Effector memory CD4-positive, alpha-beta T cell (primary cell): ENCODE measurements around the gene SOAT2.
A peak's percentile ranks its signal among the peaks of the same experiment; 100 is the strongest.
"Not testable (repeated sequence)": the region's sequence is repeated elsewhere in the genome, so short reads cannot be mapped to it uniquely, and the experiment has no call there.

Experiments
- DNase-seq, 3 donors: peaks; one replicate each; pipeline ENCODE4 v3.0.0-alpha.2; 2020
- H3K27ac ChIP-seq: 2 replicates; pipeline ENCODE4 v1.7.0; 2013; ENCODE audit warnings: mild to moderate bottlenecking, low read length, moderate library complexity; ENCODE audit not compliant: insufficient read depth, poor library complexity, severe bottlenecking
- H3K27me3 ChIP-seq: replicated peaks from 2 replicates; pipeline ENCODE4 v1.7.0; 2013; ENCODE audit warnings: mild to moderate bottlenecking, low read length; ENCODE audit not compliant: insufficient read depth, control insufficient read depth, poor library complexity, severe bottlenecking
- H3K36me3 ChIP-seq: 2 replicates; pipeline ENCODE4 v1.7.0; 2013; ENCODE audit warnings: mild to moderate bottlenecking, low read length, moderate library complexity; ENCODE audit not compliant: control insufficient read depth, insufficient read depth
- H3K4me1 ChIP-seq: 2 replicates; pipeline ENCODE4 v1.7.0; 2013; ENCODE audit warnings: low read length, mild to moderate bottlenecking; ENCODE audit not compliant: control insufficient read depth, insufficient read depth, poor library complexity, severe bottlenecking
- H3K4me3 ChIP-seq: 2 replicates; pipeline ENCODE4 v1.7.0; 2013; ENCODE audit warnings: low read length, low read depth, mild to moderate bottlenecking; ENCODE audit not compliant: insufficient read depth, poor library complexity, severe bottlenecking
- H3K9me3 ChIP-seq: 2 replicates; pipeline ENCODE4 v1.7.0; 2013; ENCODE audit warnings: mild to moderate bottlenecking, low read length, moderate library complexity; ENCODE audit not compliant: control insufficient read depth

SOAT2 gene

GRCh38 chr12:53152390-53152789 is 49.1 kb downstream of the SOAT2 start:
- Histone ChIP-seq H3K4me1 (no peaks in the 10 kb centered on the region), H3K27ac (no peak overlapping the region), H3K27me3 (no peaks in the 10 kb centered on the region), H3K9me3 (no peaks in the 10 kb centered on the region), H3K4me3 (no peak overlapping the region), H3K36me3 (no peaks in the 10 kb centered on the region)
- DNase-seq, result no peak

GRCh38 chr12:53159195-53159839 is 56.0 kb downstream of the SOAT2 start:
- Histone ChIP-seq H3K36me3 (no peaks in the 10 kb centered on the region), H3K4me1 (peaks cover 5% of the 10 kb centered on the region), H3K27me3 (no peaks in the 10 kb centered on the region), H3K9me3 (no peaks in the 10 kb centered on the region), H3K27ac (no peak overlapping the region), H3K4me3 (no peak overlapping the region)
- DNase-seq, result peak; percentile 72 to 79 (median 72)

GRCh38 chr12:53160000-53160399 is 56.7 kb downstream of the SOAT2 start:
- no peak for DNase-seq
- Histone ChIP-seq H3K4me1 (peaks cover 5% of the 10 kb centered on the region), H3K4me3 (no peak overlapping the region), H3K9me3 (no peaks in the 10 kb centered on the region), H3K36me3 (no peaks in the 10 kb centered on the region), H3K27ac (no peak overlapping the region), H3K27me3 (no peaks in the 10 kb centered on the region)

- Histone ChIP-seq H3K9me3 (no peaks in the 10 kb centered on the region), H3K36me3 (no peaks in the 10 kb centered on the region), H3K27ac (no peak overlapping the region), H3K4me1 (peaks cover 5% of the 10 kb centered on the region), H3K27me3 (no peaks in the 10 kb centered on the region), H3K4me3 (no peak overlapping the region)
- no peak for DNase-seq
These were observed 57.4 kb downstream of the SOAT2 start for GRCh38 chr12:53160673-53161072.

- no peak for DNase-seq
- Histone ChIP-seq H3K36me3 (no peaks in the 10 kb centered on the region), H3K4me3 (no peak overlapping the region), H3K9me3 (no peaks in the 10 kb centered on the region), H3K27ac (no peak overlapping the region), H3K4me1 (peaks cover 5% of the 10 kb centered on the region), H3K27me3 (no peaks in the 10 kb centered on the region)
These were observed 58.0 kb downstream of the SOAT2 start for GRCh38 chr12:53161119-53161911.

DNA sequence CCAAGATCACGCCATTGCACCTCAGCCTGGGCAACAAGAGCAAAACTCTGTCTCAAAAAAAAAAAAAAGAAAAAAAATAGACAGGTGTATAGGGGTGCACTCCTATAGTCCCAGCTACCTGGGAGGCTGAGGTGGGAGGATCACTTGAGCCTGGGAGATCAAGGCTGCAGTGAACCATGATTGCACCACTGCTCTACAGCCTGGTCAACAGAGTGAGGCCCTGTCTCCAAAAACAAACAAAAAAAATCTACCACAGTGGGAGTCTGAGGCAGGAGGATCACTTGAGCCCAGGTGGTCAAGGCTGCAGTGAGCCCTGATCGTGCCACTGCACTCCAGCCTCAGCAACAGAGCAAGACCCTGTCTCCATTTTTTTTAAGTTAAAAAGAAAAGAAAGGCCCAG is 59.7 kb downstream of the SOAT2 start:
- not testable (repeated sequence) for H3K4me3 ChIP-seq, H3K27me3 ChIP-seq, H3K36me3 ChIP-seq, H3K9me3 ChIP-seq, H3K27ac ChIP-seq, H3K4me1 ChIP-seq, DNase-seq

- H3K27ac ChIP-seq, result no peak overlapping the region
- H3K4me1 ChIP-seq, result no peaks in the 10 kb centered on the region
- DNase-seq, result no peak
- no peak overlapping the region for H3K4me3 ChIP-seq
- H3K27me3 ChIP-seq, result no peaks in the 10 kb centered on the region
- H3K36me3 ChIP-seq, result no peaks in the 10 kb centered on the region
- no peaks in the 10 kb centered on the region for H3K9me3 ChIP-seq
These were observed 63.6 kb downstream of the SOAT2 start for GRCh38 chr12:53166837-53167236.

GRCh38 chr12:53169644-53170043 is 66.4 kb downstream of the SOAT2 start:
- H3K27me3 ChIP-seq, result no peaks in the 10 kb centered on the region
- H3K36me3 ChIP-seq, result no peaks in the 10 kb centered on the region
- DNase-seq, result no peak
- no peaks in the 10 kb centered on the region for H3K4me1 ChIP-seq
- H3K4me3 ChIP-seq, result no peak overlapping the region
- no peaks in the 10 kb centered on the region for H3K9me3 ChIP-seq
- no peak overlapping the region for H3K27ac ChIP-seq

GRCh38 chr12:53170215-53170614 is 66.9 kb downstream of the SOAT2 start:
- Histone ChIP-seq H3K9me3 (no peaks in the 10 kb centered on the region), H3K4me3 (no peak overlapping the region), H3K27me3 (no peaks in the 10 kb centered on the region), H3K4me1 (no peaks in the 10 kb centered on the region), H3K36me3 (no peaks in the 10 kb centered on the region), H3K27ac (no peak overlapping the region)
- no peak for DNase-seq

GRCh38 chr12:53170876-53171724 is 67.8 kb downstream of the SOAT2 start:
- Histone ChIP-seq H3K4me1 (no peaks in the 10 kb centered on the region), H3K36me3 (no peaks in the 10 kb centered on the region), H3K27ac (no peak overlapping the region), H3K4me3 (no peak overlapping the region), H3K9me3 (no peaks in the 10 kb centered on the region), H3K27me3 (no peaks in the 10 kb centered on the region)
- no peak for DNase-seq
